HG02943 (cell line): ENCODE data around the gene PDCD7.
A peak's percentile ranks its signal among the peaks of the same experiment; 100 is the strongest.
"Not testable (repeated sequence)": the region's sequence is repeated elsewhere in the genome, so short reads cannot be mapped to it uniquely, and the experiment has no call there.

Source experiments
- ATAC-seq: cut with Tn5 transposase; IDR thresholded peaks from one replicate; pipeline ENCODE4 v1.9.1; 2021; ENCODE audit warnings: mild to moderate bottlenecking, low read depth, moderate library complexity; ENCODE audit not compliant: unreplicated experiment

Gene PDCD7, protein sequence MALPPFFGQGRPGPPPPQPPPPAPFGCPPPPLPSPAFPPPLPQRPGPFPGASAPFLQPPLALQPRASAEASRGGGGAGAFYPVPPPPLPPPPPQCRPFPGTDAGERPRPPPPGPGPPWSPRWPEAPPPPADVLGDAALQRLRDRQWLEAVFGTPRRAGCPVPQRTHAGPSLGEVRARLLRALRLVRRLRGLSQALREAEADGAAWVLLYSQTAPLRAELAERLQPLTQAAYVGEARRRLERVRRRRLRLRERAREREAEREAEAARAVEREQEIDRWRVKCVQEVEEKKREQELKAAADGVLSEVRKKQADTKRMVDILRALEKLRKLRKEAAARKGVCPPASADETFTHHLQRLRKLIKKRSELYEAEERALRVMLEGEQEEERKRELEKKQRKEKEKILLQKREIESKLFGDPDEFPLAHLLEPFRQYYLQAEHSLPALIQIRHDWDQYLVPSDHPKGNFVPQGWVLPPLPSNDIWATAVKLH

DNA sequence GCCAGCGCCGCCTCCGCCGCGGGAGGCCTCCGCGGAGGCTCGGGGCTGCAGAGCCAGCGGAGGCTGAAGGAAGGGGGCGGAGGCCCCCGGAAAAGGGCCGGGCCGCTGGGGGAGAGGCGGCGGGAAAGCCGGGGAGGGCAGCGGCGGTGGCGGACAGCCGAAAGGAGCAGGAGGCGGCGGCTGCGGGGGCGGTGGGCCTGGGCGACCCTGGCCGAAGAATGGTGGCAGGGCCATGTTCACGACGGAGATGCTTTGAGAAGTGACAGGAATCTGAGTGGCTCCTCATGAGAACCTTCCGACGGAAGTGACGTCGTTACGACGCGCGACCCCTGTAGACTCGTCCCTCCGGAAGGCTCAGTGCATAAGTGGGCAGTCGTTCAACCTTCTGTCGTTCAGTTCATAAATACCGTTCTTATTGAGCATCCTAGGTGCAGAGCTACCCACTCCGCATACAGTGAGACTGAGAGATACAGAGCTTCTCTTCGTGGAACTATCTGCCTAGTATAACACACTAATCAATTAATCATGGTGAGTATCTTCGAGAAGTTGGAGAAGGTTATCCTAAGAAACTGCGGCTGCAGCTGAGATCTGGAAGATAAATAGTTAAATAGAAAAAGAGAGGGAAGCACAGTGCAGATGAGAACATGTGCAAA lies at the start of gene PDCD7:
Gene PDCD7, minus strand, starts transcription at position 261 of the 653 bp plus-strand sequence. Its CDS starts 27 bp downstream, at position 234.
- peak; percentile 82 for ATAC-seq

DNA sequence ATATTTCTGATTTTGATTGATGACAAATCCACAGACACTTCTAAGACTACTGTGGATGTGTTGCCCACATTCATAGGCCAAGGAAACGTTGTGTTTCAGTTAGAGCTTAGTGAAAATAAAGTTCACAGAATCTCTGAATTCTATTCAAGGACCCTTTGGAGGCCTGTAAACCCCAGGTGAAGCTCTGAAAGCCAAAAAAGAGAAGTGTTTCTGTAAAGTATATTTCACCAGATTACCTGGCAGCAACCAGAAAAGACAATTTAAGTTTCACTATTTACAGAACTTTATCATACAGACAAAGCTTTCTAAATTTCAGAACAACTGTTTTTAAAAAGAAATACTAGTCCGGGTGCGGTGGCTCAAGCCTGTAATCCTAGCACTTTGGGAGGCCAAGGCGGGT lies 48.9 kb upstream of the PDCD7 start:
- no peak for ATAC-seq

GRCh38 chr15:65181582-65182353 lies 48.2 kb upstream of the PDCD7 start:
- ATAC-seq: not testable (repeated sequence)

GRCh38 chr15:65180167-65180566 lies 46.6 kb upstream of the PDCD7 start:
- ATAC-seq: no peak

- no peak for ATAC-seq
These were observed 44.3 kb upstream of the PDCD7 start for GRCh38 chr15:65177901-65178300.

DNA sequence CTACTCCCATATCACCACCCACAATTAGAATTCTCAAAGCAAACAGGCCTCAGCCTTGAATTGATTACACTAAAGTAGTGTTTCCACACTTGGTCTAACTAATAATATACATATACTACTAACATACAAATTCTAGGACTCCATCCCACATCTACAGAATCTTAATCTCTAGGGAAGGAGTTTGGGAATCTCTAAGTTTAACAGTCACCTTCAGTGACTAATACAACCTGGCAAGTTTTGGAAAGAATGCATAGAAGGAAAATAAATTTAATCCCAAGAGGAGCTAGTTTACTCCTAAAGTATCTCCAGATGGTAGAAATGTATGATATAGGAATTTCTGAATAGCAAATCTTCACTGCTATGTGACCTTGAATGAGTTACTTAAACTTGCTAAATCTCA lies 42.4 kb upstream of the PDCD7 start:
- ATAC-seq: no peak

GRCh38 chr15:65175511-65175910 lies 41.9 kb upstream of the PDCD7 start:
- no peak for ATAC-seq

GRCh38 chr15:65174509-65174908 lies 40.9 kb upstream of the PDCD7 start:
- ATAC-seq: no peak

DNA sequence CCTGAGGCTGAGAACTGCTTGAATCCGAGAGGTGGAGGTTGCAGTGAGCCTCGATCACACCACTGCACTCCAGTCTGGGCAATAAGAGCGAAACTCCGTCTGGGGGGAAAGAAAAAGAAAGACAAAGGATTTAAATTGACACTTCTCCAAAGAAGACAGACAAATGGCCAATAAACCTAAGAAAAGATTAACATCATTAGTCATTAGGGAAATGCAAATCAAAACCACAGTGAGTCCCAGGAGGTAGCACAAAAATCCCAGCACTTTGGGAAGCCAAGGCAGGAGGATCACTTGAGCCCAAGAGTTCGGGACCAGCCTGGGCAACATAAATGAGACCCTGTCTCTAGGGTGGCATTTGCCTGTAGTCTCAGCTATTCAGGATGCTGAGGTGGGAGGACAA lies 38.9 kb upstream of the PDCD7 start:
- no peak for ATAC-seq

GRCh38 chr15:65171428-65171827 lies 37.8 kb upstream of the PDCD7 start:
- ATAC-seq: no peak

DNA sequence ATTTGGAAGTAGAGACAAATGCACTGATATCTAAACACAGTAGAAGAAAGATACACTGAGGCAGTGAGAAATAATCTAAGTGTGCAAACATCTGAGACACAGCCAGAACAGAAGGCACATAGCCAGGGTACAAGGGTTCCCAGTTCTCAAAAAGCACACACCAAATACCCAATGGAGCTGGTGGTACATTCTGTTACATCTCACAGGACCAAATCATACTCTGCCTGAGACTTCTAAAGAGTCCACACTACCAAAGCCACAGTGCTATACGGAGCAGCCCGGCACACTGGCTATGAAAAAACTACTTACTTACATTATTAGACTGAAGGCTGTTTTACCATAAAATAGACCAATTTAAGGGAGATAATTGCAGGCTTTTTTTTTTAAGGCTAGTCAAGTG lies 32.3 kb upstream of the PDCD7 start:
- ATAC-seq: no peak

GRCh38 chr15:65164139-65164538 lies 30.5 kb upstream of the PDCD7 start:
- ATAC-seq: no peak

DNA sequence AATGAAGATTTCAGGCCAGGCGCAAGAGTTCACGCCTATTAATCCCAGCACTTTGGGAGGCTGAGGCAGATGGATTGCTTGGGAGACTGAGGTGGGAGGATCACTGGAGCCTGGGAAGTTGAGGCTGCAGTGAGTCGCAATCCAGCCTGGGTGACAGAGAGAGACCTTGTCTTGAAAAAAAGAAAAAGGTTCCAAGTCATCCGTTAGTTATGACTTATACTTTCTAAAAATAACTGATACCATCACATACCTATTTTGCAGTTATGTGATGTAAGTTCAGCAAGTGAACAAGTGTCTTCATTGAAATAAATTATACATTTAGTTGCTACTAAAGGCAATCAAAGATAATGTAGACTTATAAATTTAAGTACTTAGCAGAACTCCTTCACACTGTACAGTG lies 29.4 kb upstream of the PDCD7 start:
- no peak for ATAC-seq

DNA sequence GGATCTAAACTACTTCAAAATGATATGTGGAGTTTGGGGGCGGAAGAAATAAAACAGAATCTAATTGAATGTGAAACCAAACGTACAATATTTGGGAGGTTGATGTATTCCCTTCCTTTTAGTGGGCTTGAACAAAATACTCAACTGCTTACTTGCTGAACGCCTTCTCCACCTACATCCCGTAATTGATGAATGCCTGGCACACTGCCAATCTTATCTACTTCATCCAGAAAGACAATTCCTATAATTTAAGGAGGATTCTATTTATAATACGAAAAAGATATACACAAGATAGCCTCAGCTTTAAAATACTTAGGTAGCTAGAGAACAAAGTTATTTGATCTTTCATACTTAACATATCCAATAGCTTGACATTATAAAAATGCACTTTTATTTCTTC lies 23.1 kb upstream of the PDCD7 start:
- ATAC-seq: no peak

DNA sequence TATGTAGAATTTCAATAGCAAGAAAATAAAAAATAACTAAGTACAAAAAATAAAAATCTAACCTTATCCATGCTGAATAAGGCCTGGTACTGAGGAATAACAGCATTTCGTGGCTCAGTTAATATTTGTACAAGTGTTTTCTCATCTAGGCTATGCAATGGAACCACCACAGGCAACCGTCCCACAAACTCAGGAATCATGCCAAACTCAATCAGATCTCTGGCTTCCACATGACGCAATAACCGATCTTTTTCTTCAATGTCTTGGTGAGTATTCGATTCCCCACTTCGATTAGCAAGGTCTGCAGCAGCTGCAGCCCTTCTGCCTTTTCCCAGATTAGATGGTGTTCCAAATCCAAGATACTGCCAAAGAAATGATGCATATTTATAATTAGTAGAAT lies 21.1 kb upstream of the PDCD7 start:
- ATAC-seq: no peak

DNA sequence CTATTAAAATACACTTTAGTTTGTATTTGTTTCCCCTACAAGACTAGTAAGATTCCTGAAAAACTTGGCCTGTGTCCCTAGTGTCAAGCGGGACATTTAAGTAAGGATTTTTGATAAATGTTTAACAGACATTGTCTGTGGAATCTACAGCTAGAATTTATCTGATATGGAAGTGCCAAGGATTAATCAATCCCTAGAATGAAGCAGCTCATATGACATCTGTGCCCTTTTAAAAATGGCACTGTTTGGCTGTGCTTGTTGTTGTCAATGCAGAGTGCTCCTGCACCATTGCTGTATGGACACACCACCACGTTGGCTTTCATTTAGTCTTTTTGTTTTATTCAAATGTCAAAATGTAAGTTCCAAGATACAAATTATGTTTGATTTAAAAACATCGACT lies 14.3 kb upstream of the PDCD7 start:
- ATAC-seq: no peak

- no peak for ATAC-seq
These were observed 12.8 kb upstream of the PDCD7 start for GRCh38 chr15:65146438-65146837.

DNA sequence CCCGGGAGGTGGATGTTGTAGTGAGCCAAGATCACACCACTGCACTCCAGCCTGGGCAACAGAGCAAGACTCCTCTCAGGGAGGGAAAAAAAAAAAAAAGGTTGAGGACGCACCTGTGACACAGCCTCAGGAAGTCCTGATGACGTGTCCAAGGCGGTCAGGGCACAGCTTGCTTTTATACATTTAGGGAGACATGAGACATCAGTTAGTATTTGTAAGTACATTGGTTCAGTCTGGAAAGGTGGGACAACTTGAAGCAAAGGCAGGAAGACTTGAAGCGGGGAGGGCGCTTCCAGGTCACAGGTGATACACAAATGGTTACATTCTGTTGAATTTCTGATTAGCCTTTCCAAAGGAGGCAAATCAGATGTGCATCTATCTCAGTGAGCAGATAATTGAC lies 5.0 kb upstream of the PDCD7 start:
- not testable (repeated sequence) for ATAC-seq

- not testable (repeated sequence) for ATAC-seq
These were observed 4.3 kb upstream of the PDCD7 start for GRCh38 chr15:65137893-65138292.

- ATAC-seq: not testable (repeated sequence)
These were observed 3.5 kb upstream of the PDCD7 start for GRCh38 chr15:65137089-65137488.

DNA sequence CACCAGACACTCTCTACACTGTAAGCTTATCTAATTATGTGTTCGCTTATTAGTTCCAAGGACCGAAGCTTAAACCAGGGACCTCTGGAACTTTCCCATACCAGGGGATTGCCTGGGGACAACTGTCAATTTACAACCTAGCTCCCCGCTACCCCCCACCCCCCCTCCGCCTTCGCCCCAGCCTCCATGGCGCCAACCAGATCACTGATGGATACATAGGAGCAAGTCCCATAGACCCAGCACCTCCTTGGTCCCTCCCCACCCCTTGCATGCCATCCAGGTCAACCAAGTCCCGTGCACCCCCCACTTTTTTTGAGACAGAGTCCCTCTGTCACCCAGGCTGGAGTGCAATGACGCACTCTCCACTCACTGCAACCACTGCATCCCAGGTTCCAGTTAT lies 930 bp upstream of the PDCD7 start:
- ATAC-seq: no peak
